Activated naive CD4-positive, alpha-beta T cell treated with anti-CD3 and anti-CD28 coated beads for 36 hours (primary cell): Measurements from ENCODE around the gene CDR2L. TPM values are rescaled to one million over a fixed set of nuclear protein-coding genes. Genes with fewer than 3 reads are reported as not detected.
"Not testable (repeated sequence)": the region's sequence is repeated elsewhere in the genome, so short reads cannot be mapped to it uniquely, and the experiment has no call there.

ENCODE experiments used
- CTCF ChIA-PET: fragments of 350-600 bp; sonication (Branson Sonifier 250); formaldehyde crosslinking; loops from one replicate; lab custom pipeline; 2021; ENCODE audit warnings: antibody characterized with exemption; lab: Charles Lee
- DNase-seq: peaks from one replicate; pipeline ENCODE4 v3.0.0-alpha.2; 2020
- H3K27ac Mint-ChIP-seq: one replicate; pipeline ENCODE4 v1.8.0; 2021; ENCODE audit warnings: mild to moderate bottlenecking, mixed read lengths
- H3K27me3 Mint-ChIP-seq: one replicate; pipeline ENCODE4 v1.8.0; 2021; ENCODE audit warnings: low read depth, mixed read lengths
- H3K36me3 Mint-ChIP-seq: one replicate; pipeline ENCODE4 v1.8.0; 2021; ENCODE audit warnings: low read depth, mixed read lengths
- H3K4me1 Mint-ChIP-seq: one replicate; pipeline ENCODE4 v1.8.0; 2021; ENCODE audit warnings: low read depth, mixed read lengths
- H3K4me3 Mint-ChIP-seq: one replicate; pipeline ENCODE4 v1.8.0; 2021; ENCODE audit warnings: mild to moderate bottlenecking, moderate library complexity, mixed read lengths
- H3K9me3 Mint-ChIP-seq: one replicate; pipeline ENCODE4 v1.8.0; 2021; ENCODE audit warnings: mixed read lengths
- intact Hi-C: fragments of 100-400 bp; cut with micrococcal nuclease; formaldehyde crosslinking; loops from one replicate; pipeline ENCODE4 v1.15.1; 2023
- total RNA-seq, 2 experiments: library from RNA; stranded (reverse); gene quantifications; one replicate each; pipeline ENCODE4 v1.2.3, GENCODE V29; 2021

Gene CDR2L
- total RNA-seq, 2 experiments from 2014 or later: 0.49 to 0.93 TPM

DNA sequence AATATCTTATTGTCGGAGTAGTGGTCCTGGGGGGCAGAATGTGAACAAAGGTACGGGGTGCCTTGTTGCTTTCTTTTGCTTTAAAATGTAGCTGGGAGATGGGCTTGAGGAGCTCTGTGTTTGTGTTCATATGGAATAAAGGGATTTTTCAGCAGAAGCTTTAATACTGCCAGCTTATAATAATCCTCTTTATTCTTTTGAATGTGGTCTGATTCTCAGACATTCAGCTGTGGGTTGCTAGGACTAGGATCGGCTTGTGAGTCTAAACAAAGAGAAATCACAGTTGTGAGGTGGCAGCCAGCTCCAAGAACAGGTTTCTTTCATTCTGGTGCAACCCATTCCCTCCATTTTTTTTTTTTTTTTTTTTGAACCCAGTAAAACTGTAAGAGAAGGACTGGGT, 32.3 kb downstream of the CDR2L start:
- Mint-ChIP-seq H3K27ac (no peak overlapping the region), H3K4me3 (no peak overlapping the region), H3K36me3 (peaks cover 42% of the 10 kb centered on the region), H3K4me1 (peaks cover 10% of the 10 kb centered on the region), H3K27me3 (no peaks in the 10 kb centered on the region), H3K9me3 (no peaks in the 10 kb centered on the region)
- intact Hi-C loops: no loop called here
- DNase-seq: no peak
- CTCF ChIA-PET: interaction anchor here (0.8 kb wide), 1 partner anchor 40 kb away, joined by 7 read pairs; no protein-coding TSS in a partner anchor

DNA sequence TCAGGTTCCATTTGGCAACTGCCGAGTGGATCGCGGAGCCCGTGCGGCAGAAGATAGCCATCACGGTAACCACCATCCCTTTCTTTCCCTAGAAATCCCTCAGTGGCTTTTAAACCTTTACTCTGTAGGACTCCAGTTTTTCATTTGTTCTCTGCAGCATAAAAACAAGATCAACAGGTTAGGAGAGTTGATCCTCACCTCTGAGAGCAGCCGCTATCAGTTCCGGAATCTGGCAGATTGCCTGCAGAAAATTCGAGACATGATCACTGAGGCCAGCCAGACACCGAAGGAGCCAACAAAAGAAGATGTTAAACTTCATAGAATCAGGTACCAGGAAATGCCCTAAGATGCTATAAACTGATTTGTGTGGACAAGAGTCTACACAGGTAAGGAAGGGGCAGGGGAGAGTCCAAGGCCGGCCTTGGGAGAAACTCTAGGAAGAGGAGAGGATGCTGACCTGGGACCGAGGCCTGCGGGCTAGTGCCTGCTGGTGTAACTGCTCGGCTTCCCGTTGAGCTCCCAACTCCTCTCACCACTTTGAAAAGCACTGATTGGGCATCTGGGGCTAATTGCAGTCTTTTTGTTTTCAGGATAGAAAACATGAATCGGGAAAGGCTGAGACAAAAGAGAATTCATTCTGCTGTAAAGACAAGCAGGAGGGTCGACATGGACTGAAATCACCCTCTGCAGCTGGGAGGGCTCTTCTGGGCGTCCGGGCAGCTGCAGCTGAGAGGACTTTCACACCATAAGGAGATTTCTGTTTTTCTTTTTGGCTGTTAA, 33.1 kb downstream of the CDR2L start:
- DNase-seq: no peak
- CTCF ChIA-PET: interaction anchor here (0.5 to 5.1 kb wide), 3 partner anchors 8 to 396 kb away, joined by 3 to 21 read pairs (median 6); partner anchors contain the start of gene MRPL58
- Mint-ChIP-seq H3K4me1 (peaks cover 13% of the 10 kb centered on the region), H3K27ac (no peak overlapping the region), H3K9me3 (no peaks in the 10 kb centered on the region), H3K4me3 (no peak overlapping the region), H3K27me3 (no peaks in the 10 kb centered on the region), H3K36me3 (peaks cover 43% of the 10 kb centered on the region)
- intact Hi-C loops: no loop called here

DNA sequence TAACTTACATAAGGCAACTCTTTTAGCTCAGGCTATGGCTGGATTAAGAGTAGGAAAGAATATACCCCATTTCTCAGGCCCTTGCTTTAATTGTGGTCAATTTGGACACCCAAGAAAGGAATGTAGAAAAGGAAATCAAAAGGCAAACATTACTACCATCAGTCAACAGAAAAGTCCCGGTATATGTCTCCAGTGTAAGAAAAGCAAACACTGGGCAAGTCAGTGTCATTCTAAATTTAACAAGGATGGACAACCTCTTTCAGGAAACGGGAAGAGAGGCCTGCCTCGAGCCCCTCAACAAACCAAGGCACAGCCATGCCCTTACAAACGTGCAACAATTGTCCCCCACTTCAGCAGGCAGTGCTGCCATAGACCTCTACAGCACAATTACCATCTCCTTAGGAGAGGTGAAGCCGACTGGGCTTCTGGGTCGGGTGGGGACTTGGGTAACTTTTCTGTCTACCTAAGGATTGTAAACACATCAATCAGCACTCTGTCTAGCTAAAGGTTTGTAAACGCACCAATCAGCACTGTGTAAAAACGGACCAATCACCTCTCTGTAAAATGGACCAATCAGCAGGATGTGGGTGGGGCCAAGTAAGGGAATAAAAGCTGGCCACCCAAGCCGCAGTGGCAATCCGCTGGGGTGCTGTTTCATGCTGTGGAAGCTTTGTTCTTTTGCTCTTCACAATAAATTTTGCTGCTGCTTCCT, 37.4 kb downstream of the CDR2L start:
- H3K27ac Mint-ChIP-seq: no peak overlapping the region
- H3K27me3 Mint-ChIP-seq: no peaks in the 10 kb centered on the region
- H3K4me3 Mint-ChIP-seq: peak overlapping the region; percentile 44
- H3K4me1 Mint-ChIP-seq: peaks cover 14% of the 10 kb centered on the region
- H3K9me3 Mint-ChIP-seq: no peaks in the 10 kb centered on the region
- peak; percentile 57 for DNase-seq
- H3K36me3 Mint-ChIP-seq: peaks cover 29% of the 10 kb centered on the region
- intact Hi-C loops: no loop called here
- CTCF ChIA-PET: interaction anchor here (0.9 to 5.1 kb wide), 5 partner anchors 13 to 89 kb away, joined by 3 to 21 read pairs (median 5); partner anchors contain the start of gene MRPL58

DNA sequence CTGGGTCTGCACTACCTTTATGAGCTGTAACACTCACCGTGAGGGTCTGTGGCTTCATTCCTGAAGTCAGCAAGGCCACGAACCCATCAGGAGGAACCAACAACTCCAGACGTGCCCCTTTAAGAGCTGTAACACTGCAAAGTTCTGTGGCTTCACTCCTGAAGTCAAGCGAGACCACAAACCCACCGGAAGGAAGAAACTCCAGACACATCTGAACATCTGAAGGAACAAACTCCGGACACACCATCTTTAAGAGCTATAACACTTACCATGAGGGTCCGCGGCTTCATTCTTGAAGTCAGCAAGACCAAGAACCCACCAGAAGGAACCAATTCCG, 37.9 kb downstream of the CDR2L start:
- H3K27ac Mint-ChIP-seq, H3K9me3 Mint-ChIP-seq, DNase-seq, H3K27me3 Mint-ChIP-seq, intact Hi-C loops: not testable (repeated sequence)
- Mint-ChIP-seq H3K36me3 (peaks cover 29% of the 10 kb centered on the region), H3K4me1 (peaks cover 14% of the 10 kb centered on the region), H3K4me3 (peak overlapping the region; percentile 44)
- CTCF ChIA-PET: interaction anchor here (1.3 to 5.1 kb wide), 4 partner anchors 13 to 89 kb away, joined by 4 to 21 read pairs (median 6); partner anchors contain the start of gene MRPL58

DNA sequence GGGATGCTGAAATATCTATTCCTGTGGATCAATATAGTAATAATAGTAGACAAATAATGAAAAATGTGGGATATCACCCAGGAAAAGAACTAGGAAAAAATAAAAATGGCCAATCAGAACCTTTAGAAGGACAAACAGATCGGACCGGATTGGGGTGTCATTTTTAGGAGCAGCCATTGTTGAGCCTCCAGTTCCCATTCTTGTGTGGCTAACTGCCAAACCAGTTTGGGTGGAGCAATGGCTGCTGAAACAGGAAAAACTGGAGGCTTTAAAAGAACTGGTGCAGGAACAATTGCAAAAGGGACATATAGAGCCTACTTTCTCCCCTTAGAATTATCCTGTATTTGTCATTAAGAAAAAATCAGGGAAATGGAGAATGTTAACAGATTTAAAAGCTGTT, 39.2 kb downstream of the CDR2L start:
- H3K27ac Mint-ChIP-seq, H3K9me3 Mint-ChIP-seq, DNase-seq, H3K27me3 Mint-ChIP-seq, H3K4me3 Mint-ChIP-seq, CTCF ChIA-PET, intact Hi-C loops: not testable (repeated sequence)
- Mint-ChIP-seq H3K36me3 (peaks cover 17% of the 10 kb centered on the region), H3K4me1 (peaks cover 18% of the 10 kb centered on the region)

DNA sequence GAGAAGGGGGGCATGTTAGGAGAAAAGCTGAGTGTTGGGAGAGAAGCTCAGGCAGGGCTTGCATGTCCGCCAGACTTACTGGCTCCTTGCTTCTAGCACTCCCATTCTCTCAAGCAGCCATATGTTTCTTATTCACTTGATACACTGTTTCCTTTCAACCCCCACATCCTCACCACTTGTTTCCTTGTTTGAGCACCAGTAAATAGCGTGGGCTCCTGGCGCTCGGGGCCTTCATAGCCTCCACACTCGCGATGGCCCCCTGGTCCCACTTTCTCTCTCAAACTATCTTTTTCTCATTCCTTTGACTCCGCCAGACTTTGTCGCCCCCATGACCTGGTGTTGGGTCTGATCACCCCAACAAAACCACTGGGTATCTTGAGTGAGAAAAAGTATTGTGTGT, 42.7 kb downstream of the CDR2L start:
- H3K27ac Mint-ChIP-seq: no peak overlapping the region
- no peak overlapping the region for H3K4me3 Mint-ChIP-seq
- intact Hi-C loops: loop anchor here (5.0 to 10.0 kb wide), 2 partner anchors 82 to 1235 kb away; partner anchors contain the start of gene UBALD2
- H3K27me3 Mint-ChIP-seq: peaks cover 3% of the 10 kb centered on the region
- H3K9me3 Mint-ChIP-seq: no peaks in the 10 kb centered on the region
- H3K4me1 Mint-ChIP-seq: peaks cover 33% of the 10 kb centered on the region
- CTCF ChIA-PET: interaction anchor here (0.6 to 2.7 kb wide), 2 partner anchors 69 to 82 kb away, joined by 3 to 22 read pairs; no protein-coding TSS in a partner anchor
- DNase-seq: no peak
- H3K36me3 Mint-ChIP-seq: peaks cover 8% of the 10 kb centered on the region

DNA sequence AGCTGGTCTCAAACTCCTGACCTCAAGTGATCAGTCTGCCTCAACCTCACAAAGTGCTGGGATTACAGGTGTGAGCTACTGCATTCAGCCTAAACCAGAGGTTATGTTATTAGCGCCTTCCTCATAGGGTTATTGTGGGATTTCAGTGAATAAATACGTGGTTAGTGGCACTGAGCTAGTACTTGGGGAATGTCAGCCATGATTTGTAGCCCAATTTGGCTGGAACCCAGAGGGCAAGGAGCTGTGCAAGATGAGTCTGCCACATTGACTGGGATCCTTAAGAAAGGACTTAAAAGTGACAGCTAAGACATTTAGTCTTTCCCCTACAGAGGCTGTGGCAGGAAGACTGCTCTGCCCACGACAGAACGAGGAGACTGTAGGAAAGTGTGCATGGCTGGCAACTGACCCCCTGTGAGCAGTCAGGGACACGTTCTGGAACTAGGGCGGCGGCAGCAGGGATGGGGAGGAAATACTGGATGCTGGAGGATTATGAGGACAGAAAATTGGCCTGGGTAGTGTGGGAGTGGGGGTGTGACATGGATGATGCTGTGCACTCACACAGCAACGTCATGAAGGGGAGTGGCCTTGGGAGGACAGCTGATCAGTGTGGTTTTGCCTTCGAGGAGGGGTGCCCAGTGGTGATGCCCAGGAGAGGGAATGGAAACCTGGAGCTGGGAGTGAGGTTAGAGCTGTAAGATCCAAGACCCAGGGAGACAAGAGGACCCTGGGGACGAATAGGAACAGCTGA, 44.7 kb downstream of the CDR2L start:
- Mint-ChIP-seq H3K27me3 (peaks cover 3% of the 10 kb centered on the region), H3K36me3 (peaks cover 6% of the 10 kb centered on the region), H3K27ac (no peak overlapping the region), H3K4me1 (peaks cover 45% of the 10 kb centered on the region), H3K4me3 (peak overlapping the region; percentile 95), H3K9me3 (no peaks in the 10 kb centered on the region)
- intact Hi-C loops: loop anchor here (2.0 to 10.0 kb wide), 4 partner anchors 15 to 1233 kb away; partner anchors contain the start of genes ATP5PD, KCTD2 and UBALD2
- peak; percentile 72 for DNase-seq
- CTCF ChIA-PET: interaction anchor here (0.9 to 2.7 kb wide), 7 partner anchors 9 to 82 kb away, joined by 3 to 22 read pairs (median 3); partner anchors contain the start of gene CDR2L

DNA sequence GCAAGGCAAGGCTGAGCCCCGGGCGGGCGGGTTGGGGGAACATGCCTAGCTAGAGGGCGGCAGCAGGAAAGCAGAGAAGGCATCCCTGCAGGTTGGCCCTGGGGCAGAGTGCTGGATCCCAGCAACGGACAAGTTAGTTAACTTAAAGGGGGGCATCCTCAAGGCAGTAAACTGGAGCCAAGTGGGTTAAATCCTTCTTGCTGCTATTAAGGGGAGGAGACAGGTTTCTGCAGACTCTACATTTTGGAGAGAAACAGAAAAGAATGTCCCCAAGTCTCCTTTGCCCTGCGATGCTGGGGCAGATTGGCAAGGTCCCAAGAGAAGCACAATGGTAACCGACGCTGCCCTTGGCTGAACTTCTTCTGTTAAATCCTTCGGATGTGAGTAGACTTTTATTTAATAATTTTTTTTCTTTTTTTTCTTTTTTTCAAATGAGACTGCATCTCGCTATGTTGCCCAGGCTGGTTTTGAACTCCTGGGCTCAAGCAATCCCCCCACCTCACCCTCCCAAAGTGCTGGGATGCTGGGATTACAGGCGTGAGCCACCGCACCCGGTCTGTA, 45.4 kb downstream of the CDR2L start:
- no peak overlapping the region for H3K27ac Mint-ChIP-seq
- intact Hi-C loops: loop anchor here (1.0 to 10.0 kb wide), 6 partner anchors 14 to 1232 kb away; partner anchors contain the start of genes ATP5PD, KCTD2, NUP85 and UBALD2
- DNase-seq: no peak
- H3K36me3 Mint-ChIP-seq: peaks cover 6% of the 10 kb centered on the region
- peak overlapping the region; percentile 95 for H3K4me3 Mint-ChIP-seq
- peaks cover 46% of the 10 kb centered on the region for H3K4me1 Mint-ChIP-seq
- no peaks in the 10 kb centered on the region for H3K9me3 Mint-ChIP-seq
- peaks cover 3% of the 10 kb centered on the region for H3K27me3 Mint-ChIP-seq
- CTCF ChIA-PET: interaction anchor here (2.7 kb wide), 1 partner anchor 71 kb away, joined by 22 read pairs; no protein-coding TSS in a partner anchor

DNA sequence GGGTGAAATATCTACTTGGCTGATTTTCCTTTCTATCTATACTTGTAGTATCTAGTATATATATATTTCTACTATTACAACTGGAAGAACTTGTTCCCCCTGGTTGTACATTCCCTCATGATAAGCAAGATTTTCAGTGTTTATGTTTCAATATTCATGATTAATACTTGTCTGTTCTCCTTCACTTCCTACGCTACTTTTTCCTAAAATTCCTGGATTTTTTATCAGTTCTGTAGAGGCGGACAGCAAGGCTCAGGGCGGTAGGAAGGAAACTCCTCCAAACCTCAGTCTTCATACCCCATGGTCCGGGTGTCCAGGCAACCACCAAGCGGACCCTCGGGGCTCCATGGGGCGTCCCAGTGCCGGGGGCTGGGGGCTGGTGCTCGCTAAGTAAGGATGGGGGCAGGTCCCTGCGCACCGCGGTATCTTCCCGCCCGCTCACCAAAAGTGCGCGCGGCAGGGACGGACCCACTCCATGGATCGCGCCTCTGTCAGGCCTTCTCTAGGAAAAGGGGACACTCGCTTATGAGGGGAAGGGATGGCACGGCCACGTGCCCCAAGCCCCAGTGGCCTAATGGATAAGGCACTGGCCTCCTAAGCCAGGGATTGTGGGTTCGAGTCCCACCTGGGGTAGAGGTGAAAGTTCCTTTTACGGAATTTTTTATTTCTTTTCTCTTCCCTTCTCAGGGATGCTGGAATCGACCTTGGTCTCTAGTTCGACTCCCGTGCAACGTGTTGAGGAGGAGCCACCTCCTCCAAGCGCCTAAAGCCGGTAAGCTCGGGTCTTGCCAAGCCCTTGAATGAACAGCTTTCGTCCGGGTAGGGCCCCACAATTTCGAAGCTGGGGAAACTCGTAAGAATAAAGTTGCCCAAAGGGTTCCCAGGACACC, 46.2 kb downstream of the CDR2L start:
- Mint-ChIP-seq H3K4me3 (peak overlapping the region; percentile 95), H3K4me1 (peaks cover 46% of the 10 kb centered on the region), H3K36me3 (peaks cover 7% of the 10 kb centered on the region), H3K27me3 (peaks cover 3% of the 10 kb centered on the region), H3K27ac (peak overlapping the region; percentile 93), H3K9me3 (no peaks in the 10 kb centered on the region)
- peak; percentile 98 for DNase-seq
- intact Hi-C loops: loop anchor here (1.0 to 10.0 kb wide), 8 partner anchors 13 to 1231 kb away; partner anchors contain the start of genes ATP5PD, CDR2L, KCTD2 and MRPL58
- CTCF ChIA-PET: interaction anchor here (1.4 to 6.9 kb wide), 3 partner anchors 22 to 80 kb away, joined by 6 to 22 read pairs (median 7); no protein-coding TSS in a partner anchor

DNA sequence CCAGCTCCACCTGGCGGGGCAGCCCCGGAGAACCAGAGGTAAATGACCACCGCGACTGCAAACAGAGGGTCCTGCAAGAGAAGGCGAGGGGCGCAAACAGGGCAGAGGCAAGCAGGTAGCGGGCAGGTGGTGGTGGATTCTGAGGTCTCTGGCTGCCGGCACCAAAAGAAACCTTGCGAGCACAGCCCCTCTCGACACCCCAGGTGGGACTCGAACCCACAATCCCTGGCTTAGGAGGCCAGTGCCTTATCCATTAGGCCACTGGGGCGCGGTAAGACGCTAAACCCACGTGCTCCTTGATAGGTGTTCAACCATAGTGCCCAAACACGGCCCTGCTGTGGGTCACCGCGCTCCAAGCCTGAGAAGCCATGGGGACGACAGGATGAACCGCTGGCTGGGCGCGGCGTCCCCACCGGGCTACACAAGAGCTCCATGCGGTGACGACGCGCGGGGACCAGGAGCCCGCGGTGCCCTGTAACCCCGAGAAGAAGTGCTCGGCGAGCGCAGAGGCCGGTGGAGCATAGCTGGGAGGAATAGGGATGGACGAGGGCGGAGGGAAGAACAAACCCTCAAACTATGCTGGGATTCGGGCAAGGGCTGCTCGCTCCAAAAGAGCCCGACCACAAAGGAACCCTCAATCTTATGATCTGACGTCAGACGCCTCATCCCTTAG, 46.9 kb downstream of the CDR2L start:
- peak; percentile 96 for DNase-seq
- Mint-ChIP-seq H3K4me1 (peaks cover 46% of the 10 kb centered on the region), H3K27me3 (peaks cover 3% of the 10 kb centered on the region), H3K9me3 (no peaks in the 10 kb centered on the region), H3K4me3 (peak overlapping the region; percentile 95), H3K36me3 (peaks cover 7% of the 10 kb centered on the region), H3K27ac (peak overlapping the region; percentile 93)
- CTCF ChIA-PET: interaction anchor here (1.3 to 6.9 kb wide), 4 partner anchors 23 to 167 kb away, joined by 6 to 22 read pairs (median 6); no protein-coding TSS in a partner anchor
- intact Hi-C loops: loop anchor here (1.0 to 10.0 kb wide), 4 partner anchors 22 to 1230 kb away; partner anchors contain the start of genes CDR2L, MRPL58 and UBALD2
